Epithelial cell of proximal tubule (primary cell): ENCODE results near the gene ZNF883. TPM values are rescaled to one million over a fixed set of nuclear protein-coding genes. Genes with fewer than 3 reads are reported as not detected.
"Not testable (repeated sequence)": the region's sequence is repeated elsewhere in the genome, so short reads cannot be mapped to it uniquely, and the experiment has no call there.

Experiments
- DNase-seq: peaks from one replicate; pipeline ENCODE4 v3.0.0-alpha.2; 2011; ENCODE audit warnings: low read depth
- H3K4me3 ChIP-seq: 2 replicates; pipeline ENCODE4 v1.5.1; 2011; ENCODE audit warnings: low read depth, mild to moderate bottlenecking, low read length
- total RNA-seq: library from RNA; depleted of rRNA; stranded (reverse); fragments of >200 nt; gene quantifications from 2 replicates; pipeline ENCODE4 v1.2.3, GENCODE V29; 2015
- TF ChIP-seq, protein P1 (sequence below): conservative IDR thresholded peaks from 2 replicates; pipeline ENCODE4 v1.5.1; 2012; ENCODE audit warnings: low read depth, mild to moderate bottlenecking, low read length

The ZNF883 gene
- total RNA-seq: 3.4 and 5.3 TPM in 2 replicates

GRCh38 chr9:113011911-113012381 is at the start of gene ZNF883:
ZNF883 (minus strand) TSS chr9:113012192.
- DNase-seq: peak; percentile 2
- H3K4me3 ChIP-seq: peak within 1 kb of the TSS; percentile 57
- TF ChIP-seq, protein P1, sequence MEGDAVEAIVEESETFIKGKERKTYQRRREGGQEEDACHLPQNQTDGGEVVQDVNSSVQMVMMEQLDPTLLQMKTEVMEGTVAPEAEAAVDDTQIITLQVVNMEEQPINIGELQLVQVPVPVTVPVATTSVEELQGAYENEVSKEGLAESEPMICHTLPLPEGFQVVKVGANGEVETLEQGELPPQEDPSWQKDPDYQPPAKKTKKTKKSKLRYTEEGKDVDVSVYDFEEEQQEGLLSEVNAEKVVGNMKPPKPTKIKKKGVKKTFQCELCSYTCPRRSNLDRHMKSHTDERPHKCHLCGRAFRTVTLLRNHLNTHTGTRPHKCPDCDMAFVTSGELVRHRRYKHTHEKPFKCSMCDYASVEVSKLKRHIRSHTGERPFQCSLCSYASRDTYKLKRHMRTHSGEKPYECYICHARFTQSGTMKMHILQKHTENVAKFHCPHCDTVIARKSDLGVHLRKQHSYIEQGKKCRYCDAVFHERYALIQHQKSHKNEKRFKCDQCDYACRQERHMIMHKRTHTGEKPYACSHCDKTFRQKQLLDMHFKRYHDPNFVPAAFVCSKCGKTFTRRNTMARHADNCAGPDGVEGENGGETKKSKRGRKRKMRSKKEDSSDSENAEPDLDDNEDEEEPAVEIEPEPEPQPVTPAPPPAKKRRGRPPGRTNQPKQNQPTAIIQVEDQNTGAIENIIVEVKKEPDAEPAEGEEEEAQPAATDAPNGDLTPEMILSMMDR: peak; percentile 16

DNA sequence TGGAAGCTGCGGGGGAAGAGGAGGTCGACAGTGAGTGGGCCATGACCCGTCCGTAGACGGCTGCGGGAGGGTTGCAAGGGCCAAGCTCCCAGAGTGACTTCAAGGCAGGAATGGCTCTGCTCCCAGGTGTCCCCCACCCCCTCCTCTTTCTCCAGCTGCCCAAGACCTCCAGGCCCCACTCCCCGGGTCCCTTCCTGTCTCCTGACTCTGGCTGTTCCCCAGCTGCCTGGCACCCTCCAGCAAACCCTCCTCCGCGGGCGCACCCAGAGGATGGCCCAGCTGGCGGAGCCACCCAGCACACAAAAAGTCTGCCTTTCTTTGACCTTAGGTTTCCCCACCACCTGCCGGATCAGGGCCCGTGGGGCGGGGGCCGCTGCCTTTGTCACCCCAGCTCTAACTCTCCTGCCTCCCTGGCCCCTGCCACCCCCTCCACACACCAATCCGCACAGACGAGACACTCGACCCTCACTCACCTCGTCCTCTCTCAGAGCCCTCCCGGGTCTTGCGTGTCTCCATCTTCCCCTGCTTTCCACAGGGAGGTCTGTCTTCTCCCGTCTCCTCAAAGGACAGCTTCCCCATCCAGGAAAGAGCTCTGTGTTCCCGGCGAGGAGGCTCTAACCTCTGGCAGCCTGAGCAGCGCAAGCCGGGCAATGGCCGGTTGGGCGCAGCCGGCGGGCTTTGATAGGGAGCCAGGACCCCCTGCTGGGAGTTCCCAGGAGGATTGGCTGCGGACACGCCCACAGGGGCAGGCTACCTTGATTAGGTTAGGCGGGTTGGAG is 49.3 kb upstream of the ZNF883 start:
- DNase-seq, H3K4me3 ChIP-seq: not testable (repeated sequence)

DNA sequence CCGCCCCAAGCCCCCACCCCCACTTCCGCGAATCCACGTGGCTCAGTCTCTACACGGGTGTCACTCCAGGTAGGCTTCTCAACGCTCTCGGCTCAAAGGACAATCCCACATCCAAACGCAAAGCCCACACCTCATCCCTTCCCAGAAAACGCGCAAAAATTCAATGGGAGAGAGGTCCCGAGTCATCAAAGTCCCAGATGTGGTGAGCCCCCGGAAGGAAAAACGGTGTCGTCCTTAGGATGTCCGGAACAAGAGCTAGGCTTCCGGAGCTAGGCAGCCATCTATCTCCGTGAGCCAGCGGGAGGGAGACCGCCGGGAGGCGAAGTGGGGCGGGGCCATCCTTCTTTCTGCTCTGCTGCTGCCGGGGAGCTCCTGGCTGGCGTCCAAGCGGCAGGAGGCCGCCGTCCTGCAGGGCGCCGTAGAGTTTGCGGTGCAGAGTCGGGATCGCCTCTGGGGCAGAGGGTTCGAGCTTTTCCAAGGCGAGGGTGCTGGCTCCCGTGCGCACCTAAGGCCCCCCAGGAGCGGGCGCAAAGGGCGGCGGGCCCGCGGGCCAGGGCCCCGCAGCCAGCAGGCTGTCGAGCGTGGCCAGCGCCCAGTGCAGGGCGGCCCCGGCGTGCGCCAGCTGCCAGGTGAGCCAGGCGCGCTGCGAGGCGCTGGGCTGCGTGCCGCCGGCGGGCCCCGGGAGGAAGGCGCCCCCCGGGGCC is 47.7 kb upstream of the ZNF883 start:
- DNase-seq, H3K4me3 ChIP-seq: not testable (repeated sequence)

GRCh38 chr9:113057193-113057592 is 45.2 kb upstream of the ZNF883 start:
- peak overlapping the region; percentile 87 for H3K4me3 ChIP-seq
- TF ChIP-seq, protein P1: no peak
- no peak for DNase-seq

- peak; percentile 59 for DNase-seq
- peak within 1 kb of the TSS; percentile 87 for H3K4me3 ChIP-seq
- TF ChIP-seq, protein P1: no peak
Measured at GRCh38 chr9:113056191-113057106, 44.5 kb upstream of the ZNF883 start, which contains the start of gene ZFP37. ZFP37 (minus strand) TSS chr9:113056724; CDS start chr9:113056688, 36 bp downstream.

DNA sequence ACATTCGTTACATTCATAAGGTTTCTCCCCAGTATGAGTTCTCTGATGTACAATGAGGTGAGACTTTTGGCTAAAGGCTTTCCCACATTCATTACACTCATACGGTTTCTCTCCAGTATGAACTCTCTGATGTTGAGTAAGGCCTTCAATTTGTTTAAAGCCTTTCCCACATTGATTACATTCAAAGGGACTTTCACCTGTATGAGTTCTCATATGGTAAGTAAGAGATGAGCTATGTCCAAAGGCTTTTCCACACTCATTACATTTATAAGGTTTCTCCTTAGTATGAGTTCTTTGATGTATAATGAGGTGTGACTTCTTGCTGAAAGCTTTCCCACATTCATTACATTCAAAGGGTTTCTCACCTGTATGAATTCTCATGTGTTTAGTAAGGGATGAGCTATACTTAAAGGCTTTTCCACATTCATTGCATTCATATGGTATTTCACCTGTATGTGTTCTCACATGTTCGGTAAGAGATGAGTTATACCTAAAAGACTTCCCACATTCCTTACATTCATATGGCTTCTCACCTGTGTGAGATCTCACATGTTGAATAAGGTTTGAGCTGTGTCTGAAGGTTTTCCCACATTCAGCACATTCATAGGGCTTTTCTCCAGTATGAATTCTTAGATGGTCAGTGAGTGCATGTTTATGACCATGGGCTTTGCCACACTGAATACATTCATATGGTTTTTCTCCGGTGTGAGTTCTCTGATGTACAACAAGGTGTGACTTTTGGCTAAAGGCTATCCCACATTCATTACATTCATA is 31.1 kb upstream of the ZNF883 start:
- TF ChIP-seq, protein P1: no peak
- H3K4me3 ChIP-seq: no peak overlapping the region
- DNase-seq: peak; percentile 1

GRCh38 chr9:113026200-113026599 is 14.2 kb upstream of the ZNF883 start:
- TF ChIP-seq, protein P1: no peak
- no peak for DNase-seq
- H3K4me3 ChIP-seq: no peak overlapping the region
